ENCODE measurements around the gene BCL2L14.

BCL2L14 gene

GRCh38 chr12:12035229-12035628, 35.5 kb upstream of the BCL2L14 start:
- no peak for DNase-seq (ENCODE audit: low read depth)
- no peak overlapping the region for H3K4me3 ChIP-seq (ENCODE audit: low read depth, low read length)
- no peak for TF ChIP-seq POLR2A (IDR thresholded peaks at IDR 0.05; ENCODE audit: extremely low read depth, insufficient read length)
- no peak for TF ChIP-seq CTCF (IDR thresholded peaks at IDR 0.05; ENCODE audit: low read depth, low read length)
- no peak for TF ChIP-seq MYC (IDR thresholded peaks at IDR 0.05; ENCODE audit: low read depth, low read length)
- no peak for TF ChIP-seq MAX (IDR thresholded peaks at IDR 0.05; ENCODE audit: low read depth, low read length)

GRCh38 chr12:12036901-12037300, 33.8 kb upstream of the BCL2L14 start:
- H3K4me3 ChIP-seq (ENCODE audit: low read depth, low read length): no peak overlapping the region
- TF ChIP-seq POLR2A (IDR thresholded peaks at IDR 0.05; ENCODE audit: extremely low read depth, insufficient read length): no peak
- TF ChIP-seq MYC (IDR thresholded peaks at IDR 0.05; ENCODE audit: low read depth, low read length): no peak
- no peak for TF ChIP-seq CTCF (IDR thresholded peaks at IDR 0.05; ENCODE audit: low read depth, low read length)
- no peak for TF ChIP-seq MAX (IDR thresholded peaks at IDR 0.05; ENCODE audit: low read depth, low read length)
- DNase-seq (ENCODE audit: low read depth): no peak

GRCh38 chr12:12039897-12040296, 30.8 kb upstream of the BCL2L14 start:
- no peak overlapping the region for H3K4me3 ChIP-seq (ENCODE audit: low read depth, low read length)
- TF ChIP-seq POLR2A (IDR thresholded peaks at IDR 0.05; ENCODE audit: extremely low read depth, insufficient read length): no peak
- TF ChIP-seq MYC (IDR thresholded peaks at IDR 0.05; ENCODE audit: low read depth, low read length): no peak
- TF ChIP-seq CTCF (IDR thresholded peaks at IDR 0.05; ENCODE audit: low read depth, low read length): no peak
- TF ChIP-seq MAX (IDR thresholded peaks at IDR 0.05; ENCODE audit: low read depth, low read length): no peak
- DNase-seq (ENCODE audit: low read depth): no peak

GRCh38 chr12:12046401-12046800, 24.3 kb upstream of the BCL2L14 start:
- H3K4me3 ChIP-seq (ENCODE audit: low read depth, low read length): no peak overlapping the region
- DNase-seq (ENCODE audit: low read depth): no peak
- TF ChIP-seq POLR2A (IDR thresholded peaks at IDR 0.05; ENCODE audit: extremely low read depth, insufficient read length): no peak
- TF ChIP-seq MYC (IDR thresholded peaks at IDR 0.05; ENCODE audit: low read depth, low read length): no peak
- TF ChIP-seq MAX (IDR thresholded peaks at IDR 0.05; ENCODE audit: low read depth, low read length): no peak
- TF ChIP-seq CTCF (IDR thresholded peaks at IDR 0.05; ENCODE audit: low read depth, low read length): no peak

- H3K4me3 ChIP-seq (ENCODE audit: low read depth, low read length): no peak overlapping the region
- TF ChIP-seq MAX (IDR thresholded peaks at IDR 0.05; ENCODE audit: low read depth, low read length) (no peak), POLR2A (IDR thresholded peaks at IDR 0.05; ENCODE audit: extremely low read depth, insufficient read length) (no peak), MYC (IDR thresholded peaks at IDR 0.05; ENCODE audit: low read depth, low read length) (no peak), CTCF (IDR thresholded peaks at IDR 0.05; ENCODE audit: low read depth, low read length) (no peak)
- no peak for DNase-seq (ENCODE audit: low read depth)
Measured at GRCh38 chr12:12047682-12048081, 23.1 kb upstream of the BCL2L14 start.

- no peak for TF ChIP-seq MAX (IDR thresholded peaks at IDR 0.05; ENCODE audit: low read depth, low read length)
- TF ChIP-seq MYC (IDR thresholded peaks at IDR 0.05; ENCODE audit: low read depth, low read length): no peak
- TF ChIP-seq POLR2A (IDR thresholded peaks at IDR 0.05; ENCODE audit: extremely low read depth, insufficient read length): no peak
- no peak for TF ChIP-seq CTCF (IDR thresholded peaks at IDR 0.05; ENCODE audit: low read depth, low read length)
- no peak for DNase-seq (ENCODE audit: low read depth)
- no peak overlapping the region for H3K4me3 ChIP-seq (ENCODE audit: low read depth, low read length)
Measured at GRCh38 chr12:12048266-12048665, 22.5 kb upstream of the BCL2L14 start.

All from NB4 (cell line).